NCI-H2081 (cell line): ENCODE measurements around the gene DCUN1D5.
"Not testable (repeated sequence)": the region's sequence is repeated elsewhere in the genome, so short reads cannot be mapped to it uniquely, and the experiment has no call there.

ENCODE experiments used
- DNase-seq, 2 experiments: peaks; one replicate each; lab custom pipeline; 2025; lab: John Stamatoyannopoulos, UW

DCUN1D5 gene

GRCh38 chr11:103055221-103055890, 36.6 kb downstream of the DCUN1D5 start:
- DNase-seq, result peak; percentile 33 to 40

- no peak for DNase-seq
These were observed 38.0 kb downstream of the DCUN1D5 start for GRCh38 chr11:103053997-103054396.

GRCh38 chr11:103051981-103052380, 40.0 kb downstream of the DCUN1D5 start:
- DNase-seq, result no peak

GRCh38 chr11:103051151-103051801, 40.7 kb downstream of the DCUN1D5 start:
- no peak for DNase-seq

GRCh38 chr11:103050351-103050750, 41.6 kb downstream of the DCUN1D5 start:
- no peak for DNase-seq

- DNase-seq, result no peak
These were observed 44.1 kb downstream of the DCUN1D5 start for GRCh38 chr11:103047837-103048236.

GRCh38 chr11:103043826-103044678, 47.9 kb downstream of the DCUN1D5 start:
- DNase-seq, result no peak

GRCh38 chr11:103042161-103042560, 49.8 kb downstream of the DCUN1D5 start:
- no peak for DNase-seq

GRCh38 chr11:103035791-103036434, 56.0 kb downstream of the DCUN1D5 start:
- peak; percentile 55 to 72 for DNase-seq

GRCh38 chr11:103035216-103035615, 56.7 kb downstream of the DCUN1D5 start:
- DNase-seq, result no peak

- no peak for DNase-seq
These were observed 60.1 kb downstream of the DCUN1D5 start for GRCh38 chr11:103031834-103032233.

- no peak for DNase-seq
These were observed 62.6 kb downstream of the DCUN1D5 start for GRCh38 chr11:103029401-103029800.

GRCh38 chr11:103028304-103029020, 63.5 kb downstream of the DCUN1D5 start:
- not testable (repeated sequence) for DNase-seq

GRCh38 chr11:103024086-103024485, 67.9 kb downstream of the DCUN1D5 start:
- DNase-seq, result no peak

GRCh38 chr11:103016031-103016430, 75.9 kb downstream of the DCUN1D5 start:
- no peak for DNase-seq

GRCh38 chr11:103013421-103013820, 78.5 kb downstream of the DCUN1D5 start:
- DNase-seq, result no peak
